Measurements from ENCODE around the gene GPX4.

GPX4 gene

GRCh38 chr19:1130771-1131717 lies 27.2 kb downstream of the GPX4 start:
- DNase-seq (ENCODE audit: low read depth in 2 of 2), result no peak

- peak; percentile 79 to 86 for DNase-seq (ENCODE audit: low read depth in 2 of 2)
Observed at GRCh38 chr19:1131718-1132551, 28.1 kb downstream of the GPX4 start.

- no peak for DNase-seq (ENCODE audit: low read depth in 2 of 2)
Observed at GRCh38 chr19:1132552-1133383, 29.0 kb downstream of the GPX4 start.

- DNase-seq (ENCODE audit: low read depth in 2 of 2), result peak; percentile 53 to 66
Observed at GRCh38 chr19:1133471-1133929, 29.7 kb downstream of the GPX4 start.

- no peak for DNase-seq (ENCODE audit: low read depth in 2 of 2)
Observed at GRCh38 chr19:1134431-1134830, 30.6 kb downstream of the GPX4 start.

- no peak for DNase-seq (ENCODE audit: low read depth in 2 of 2)
Observed at GRCh38 chr19:1135454-1135853, 31.7 kb downstream of the GPX4 start.

GRCh38 chr19:1136201-1136600 lies 32.4 kb downstream of the GPX4 start:
- DNase-seq (ENCODE audit: low read depth in 2 of 2), result no peak

GRCh38 chr19:1136621-1137317 lies 33.0 kb downstream of the GPX4 start:
- DNase-seq (ENCODE audit: low read depth in 2 of 2), result no peak

- no peak for DNase-seq (ENCODE audit: low read depth in 2 of 2)
Observed at GRCh38 chr19:1138121-1138520, 34.3 kb downstream of the GPX4 start.

- DNase-seq (ENCODE audit: low read depth in 2 of 2), result no peak
Observed at GRCh38 chr19:1139126-1139525, 35.3 kb downstream of the GPX4 start.

GRCh38 chr19:1140272-1141027 lies 36.7 kb downstream of the GPX4 start:
- DNase-seq (ENCODE audit: low read depth in 2 of 2), result no peak

- DNase-seq (ENCODE audit: low read depth in 2 of 2), result no peak
Observed at GRCh38 chr19:1141944-1142343, 38.1 kb downstream of the GPX4 start.

GRCh38 chr19:1143828-1144399 lies 40.1 kb downstream of the GPX4 start:
- no peak for DNase-seq (ENCODE audit: low read depth in 2 of 2)

- DNase-seq (ENCODE audit: low read depth in 2 of 2), result no peak
Observed at GRCh38 chr19:1144741-1145140, 40.9 kb downstream of the GPX4 start.

GRCh38 chr19:1145635-1146411 lies 42.0 kb downstream of the GPX4 start:
- no peak for DNase-seq (ENCODE audit: low read depth in 2 of 2)

- no peak for DNase-seq (ENCODE audit: low read depth in 2 of 2)
Observed at GRCh38 chr19:1146412-1146699, 42.6 kb downstream of the GPX4 start.

GRCh38 chr19:1146858-1147780 lies 43.3 kb downstream of the GPX4 start:
- no peak for DNase-seq (ENCODE audit: low read depth in 2 of 2)

- DNase-seq (ENCODE audit: low read depth in 2 of 2), result no peak
Observed at GRCh38 chr19:1147934-1148549, 44.2 kb downstream of the GPX4 start.
